ENCODE data around the gene RNF13. TPM values are rescaled to one million over a fixed set of nuclear protein-coding genes. Genes with fewer than 3 reads are reported as not detected.

Gene RNF13
- total and polyA plus RNA-seq, 2 of the 4 experiments (the other 2 are of a cell fraction), result 12.8 to 29.8 TPM

- Histone ChIP-seq H4K5ac (ENCODE audit: low read depth, low read length) (no peak overlapping the region), H3K9ac (ENCODE audit: low read depth, low read length) (no peak overlapping the region), H2BK20ac (ENCODE audit: low read depth, low read length) (no peak overlapping the region), H4K91ac (ENCODE audit: insufficient read depth, low read depth, low read length) (no peak overlapping the region), H3K14ac (replicated peaks; ENCODE audit: low read depth, low read length) (no peak overlapping the region), H3K27me3 (ENCODE audit: control insufficient read depth, insufficient read depth, low read length) (no peaks in the 10 kb centered on the region), H2AK9ac (replicated peaks; ENCODE audit: low read depth, low read length, poor library complexity) (no peak overlapping the region), H4K8ac (ENCODE audit: low read depth in 2 of 2, low read length in 2 of 2) (no peak overlapping the region), H3K36me3 (ENCODE audit: control insufficient read depth, insufficient read depth, low read length) (no peaks in the 10 kb centered on the region), H2AK5ac (ENCODE audit: low read depth, low read length) (no peak overlapping the region), H3K4me3 (ENCODE audit: insufficient read depth, low read depth, low read length) (no peak overlapping the region), H3K9me3 (ENCODE audit: control insufficient read depth, insufficient read depth, low read length) (no peaks in the 10 kb centered on the region), H3K79me1 (ENCODE audit: low read depth in 1 of 2, low read length in 2 of 2) (peaks cover 7 to 54% of the 10 kb centered on the region in 2 experiments), H3K23ac (ENCODE audit: low read depth, low read length) (no peak overlapping the region), H3K9me1 (ENCODE audit: insufficient read depth, low read length) (no peaks in the 10 kb centered on the region), H4K20me1 (ENCODE audit: insufficient read depth, low read length) (peaks cover 21% of the 10 kb centered on the region; the same call in 1 of the 2 replicates), H3K27ac (ENCODE audit: insufficient read depth, low read length) (no peak overlapping the region), H2BK5ac (ENCODE audit: low read depth, low read length, poor library complexity, severe bottlenecking) (no peak overlapping the region), H3K4me2 (ENCODE audit: low read depth, low read length) (no peak overlapping the region), H2BK15ac (ENCODE audit: low read depth, low read length) (no peak overlapping the region), H3K56ac (ENCODE audit: extremely low read depth, insufficient read depth, low read length) (no peak overlapping the region), H2AFZ (replicated peaks; ENCODE audit: low read length, poor library complexity) (no peak overlapping the region), H2BK120ac (ENCODE audit: low read depth, low read length) (no peak overlapping the region), H3K18ac (ENCODE audit: low read depth, low read length) (no peak overlapping the region), H3K4ac (ENCODE audit: low read depth, low read length) (no peak overlapping the region), H3K4me1 (ENCODE audit: control insufficient read depth, insufficient read depth, low read length) (no peaks in the 10 kb centered on the region)
- ATAC-seq (ENCODE audit: low read depth), result no peak
- no CpG with 5 or more reads among the region's 4 CpGs for WGBS, 2 experiments (ENCODE audit: extremely low coverage in 2 of 2, insufficient read length in 1 of 2)
- POLR2A ChIA-PET (ENCODE audit: unreplicated experiment), result no interaction called here
- DNase-seq, result no peak
- CTCF ChIA-PET, result interaction anchor here (1.3 to 2.1 kb wide), 2 partner anchors 12 to 49 kb away, joined by 4 to 9 read pairs; no protein-coding TSS in a partner anchor
- intact Hi-C loops (cut with micrococcal nuclease), result loop anchor here (5.0 kb wide), 1 partner anchor 37 kb away; no protein-coding TSS in a partner anchor
- in situ Hi-C loops (cut with MboI; ENCODE audit: low sequenced_read_pairs), result no loop called here
- BruUV-seq (replicated peaks), result no TSS peak
- dilution Hi-C loops (cut with HindIII; ENCODE audit: low sequenced_read_pairs, unreplicated experiment), result no loop called here
- TF ChIP-seq ELK1 (IDR thresholded peaks at IDR 0.05; ENCODE audit: borderline replicate concordance, low read depth, low read length), result no peak
- TF ChIP-seq BHLHE40 (IDR thresholded peaks at IDR 0.05; ENCODE audit: low read depth, low read length), result no peak
- TF ChIP-seq POLR2A (IDR thresholded peaks at IDR 0.05; ENCODE audit: low read depth, low read length), result no peak
- no peak for TF ChIP-seq MAZ (IDR thresholded peaks at IDR 0.05; ENCODE audit: borderline replicate concordance, low read depth, low read length)
- TF ChIP-seq NFE2L2 (IDR thresholded peaks at IDR 0.05; ENCODE audit: low read depth, low read length), result no peak
- no peak for TF ChIP-seq CEBPB (IDR thresholded peaks at IDR 0.05; ENCODE audit: low read depth, low read length)
Observed at GRCh38 chr3:149820183-149820582, 7.2 kb downstream of the RNF13 start.

All from IMR-90 (cell line).